Middle frontal gyrus (tissue), 1 donor: ENCODE data around the gene CCBE1.
"Not testable (repeated sequence)": the region's sequence is repeated elsewhere in the genome, so short reads cannot be mapped to it uniquely, and the experiment has no call there.

Experiments used
- DNase-seq: peaks from one replicate; pipeline ENCODE4 v3.0.0-alpha.2; 2015; ENCODE audit warnings: low spot score; ENCODE audit errors: extremely low spot score

CCBE1 gene

DNA sequence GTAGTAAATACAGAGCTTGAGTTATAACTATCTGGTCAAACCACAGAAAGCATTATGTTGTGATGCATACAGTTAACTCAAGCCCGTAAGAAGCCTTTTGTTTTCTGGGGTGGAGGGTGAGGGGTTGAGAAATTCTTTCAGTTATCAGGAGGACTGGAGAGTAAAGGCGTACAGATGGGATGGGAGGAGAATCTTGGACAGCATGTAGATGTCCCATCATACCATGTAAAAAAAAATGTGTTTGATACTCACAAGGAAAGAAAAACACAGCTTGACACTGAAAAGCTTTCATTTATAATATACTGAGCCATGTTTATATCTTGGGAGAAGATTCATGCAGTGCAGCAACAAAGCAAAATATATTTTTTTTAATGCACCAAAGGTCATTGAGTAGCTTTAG, 12.4 kb downstream of the CCBE1 start:
- no peak for DNase-seq

DNA sequence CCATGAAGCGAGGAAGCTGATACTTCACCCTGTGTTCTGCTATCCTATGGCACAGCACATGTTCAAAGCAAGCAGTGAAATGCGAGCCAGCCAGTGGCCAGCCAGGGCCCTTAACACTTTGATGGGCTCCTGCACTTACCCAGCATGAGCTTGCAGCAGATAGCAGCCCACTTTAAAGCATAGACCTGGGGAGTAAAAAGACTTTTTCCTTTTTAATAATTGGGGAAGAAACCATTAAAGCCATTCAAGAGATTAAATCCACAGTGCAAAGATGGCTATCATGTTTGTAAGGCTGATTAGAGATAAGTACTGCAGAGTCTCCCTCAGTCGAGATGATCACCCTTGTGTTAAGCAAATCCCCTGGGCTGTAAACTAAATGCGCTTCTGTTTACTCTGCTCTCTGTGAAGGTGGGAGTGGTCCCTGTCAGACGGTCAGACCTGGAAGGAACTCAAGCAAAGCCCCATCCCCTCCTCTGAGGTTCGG, 15.7 kb downstream of the CCBE1 start:
- no peak for DNase-seq

DNA sequence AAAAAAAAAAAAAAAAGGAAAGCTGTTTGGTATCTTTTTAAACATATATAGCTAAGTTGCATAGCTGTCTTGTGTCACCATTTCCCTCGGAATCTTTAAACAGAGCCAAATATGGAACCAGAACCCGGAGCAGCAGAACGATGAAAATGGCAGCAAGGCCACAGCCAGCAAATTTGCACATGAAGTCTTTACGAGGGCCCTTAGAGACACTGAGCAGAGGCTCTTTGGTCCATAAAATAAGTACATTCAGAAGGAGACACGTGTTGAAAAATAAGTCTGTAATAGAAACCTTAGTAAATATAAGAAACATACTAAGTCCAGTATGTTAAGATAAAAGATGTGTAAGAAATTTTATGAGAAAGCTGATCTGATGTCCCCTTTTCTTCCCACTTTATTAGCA, 16.2 kb downstream of the CCBE1 start:
- no peak for DNase-seq

DNA sequence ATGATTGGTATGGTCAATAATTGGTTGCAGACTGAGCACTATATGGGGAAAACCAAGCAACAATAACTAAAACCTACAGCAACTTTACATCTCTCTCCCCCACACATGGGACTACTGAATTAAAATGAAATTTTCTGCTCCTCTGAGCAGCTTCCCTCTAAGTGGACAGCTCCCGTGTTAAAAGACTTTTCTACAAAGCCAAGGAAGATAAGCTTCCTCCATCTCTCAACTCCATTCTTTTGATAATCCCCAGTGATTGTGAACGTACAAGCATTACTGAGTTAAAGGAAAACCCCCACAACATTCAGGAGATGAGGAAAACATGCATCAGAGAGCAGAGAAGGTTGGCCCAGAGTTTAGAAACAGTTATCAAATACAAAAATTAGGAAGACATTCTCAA, 21.9 kb downstream of the CCBE1 start:
- DNase-seq: no peak

DNA sequence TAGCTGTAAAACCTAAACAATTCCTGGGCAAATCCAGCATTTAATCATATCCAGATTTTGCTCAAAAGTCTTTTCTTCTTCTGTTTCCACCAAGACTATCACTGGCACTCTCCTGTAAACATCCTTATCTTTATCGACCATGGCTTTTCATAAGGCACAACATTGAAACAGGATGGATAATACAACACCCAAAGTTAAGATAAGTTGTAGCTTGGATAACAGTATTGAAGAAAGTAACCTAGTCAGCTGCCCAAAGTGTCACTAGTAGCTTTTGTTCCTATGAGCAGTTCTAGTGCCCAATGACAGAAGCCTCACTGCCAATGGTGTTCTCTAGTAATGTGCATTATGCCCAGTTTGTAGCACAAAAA, 22.3 kb downstream of the CCBE1 start:
- DNase-seq: no peak

DNA sequence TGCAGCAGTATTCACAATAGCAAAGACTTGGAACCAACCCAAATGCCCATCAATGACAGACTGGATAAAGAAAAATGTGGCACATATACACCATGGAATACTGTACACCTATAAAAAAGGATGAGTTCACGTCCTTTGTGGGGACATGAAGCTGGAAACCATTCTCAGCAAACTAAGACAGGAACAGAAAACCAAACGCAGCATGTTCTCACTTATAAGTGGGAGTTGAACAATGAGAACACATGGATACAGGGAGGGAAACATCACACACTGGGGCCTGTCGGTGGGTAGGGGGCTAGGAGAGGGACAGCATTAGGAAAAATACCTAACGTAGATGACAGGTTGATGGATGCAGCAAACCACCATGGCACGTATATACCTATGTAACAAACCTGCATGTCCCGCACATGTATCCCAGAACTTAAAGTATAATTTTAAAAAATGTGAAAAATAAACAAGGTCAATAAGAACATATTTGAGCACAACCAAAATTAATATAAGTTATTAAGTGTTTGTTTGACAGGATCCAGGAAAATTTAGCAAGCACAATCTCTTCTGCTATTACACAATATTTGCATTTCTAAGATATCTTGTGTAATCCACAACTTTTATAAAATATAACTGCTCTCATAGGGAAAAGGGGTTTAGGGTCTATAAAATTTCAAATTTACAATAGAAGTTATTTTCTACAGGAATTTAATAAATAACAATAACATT, 22.9 kb downstream of the CCBE1 start:
- DNase-seq: no peak

DNA sequence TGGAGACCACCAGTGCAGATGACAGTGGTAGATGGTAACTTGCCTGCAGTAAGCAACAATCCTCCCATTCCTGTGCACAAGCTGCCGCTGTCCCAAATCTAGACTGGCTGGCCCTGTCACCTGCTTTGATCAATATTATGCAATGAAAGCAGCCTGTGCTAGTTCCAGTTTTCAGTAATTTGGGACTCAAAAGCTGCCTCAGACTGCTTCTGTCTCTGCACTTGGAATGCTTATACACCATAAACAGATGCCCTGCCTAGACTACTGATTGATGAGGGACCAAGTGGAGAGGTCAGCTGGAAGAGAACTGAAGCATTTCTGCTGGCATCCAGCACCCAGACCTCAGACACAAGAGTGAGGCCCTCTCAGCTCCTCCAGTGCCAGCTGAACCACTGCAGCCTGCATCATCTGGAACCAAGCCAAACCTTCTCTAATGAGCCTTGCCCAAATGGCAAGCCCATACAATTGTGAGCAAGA, 24.9 kb downstream of the CCBE1 start:
- DNase-seq: no peak

DNA sequence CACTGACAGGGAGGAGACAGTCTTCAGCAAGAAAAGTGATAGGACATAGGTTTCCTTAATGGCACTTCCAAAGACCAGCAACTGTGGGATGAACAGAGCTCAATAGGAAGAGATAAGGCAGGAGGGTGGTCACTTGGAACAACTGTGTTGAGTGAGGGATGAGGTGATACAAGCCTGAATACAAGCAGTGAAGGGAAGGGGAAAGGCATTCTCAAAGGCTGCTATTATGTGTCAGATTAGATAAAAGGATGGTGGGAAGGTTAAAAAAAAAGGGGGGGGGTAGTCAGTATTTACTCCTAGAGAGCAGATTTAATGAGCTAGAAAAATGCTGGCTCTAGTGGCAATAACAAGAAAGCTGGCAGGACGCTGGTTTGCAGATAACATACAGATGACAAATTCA, 25.7 kb downstream of the CCBE1 start:
- DNase-seq: no peak

DNA sequence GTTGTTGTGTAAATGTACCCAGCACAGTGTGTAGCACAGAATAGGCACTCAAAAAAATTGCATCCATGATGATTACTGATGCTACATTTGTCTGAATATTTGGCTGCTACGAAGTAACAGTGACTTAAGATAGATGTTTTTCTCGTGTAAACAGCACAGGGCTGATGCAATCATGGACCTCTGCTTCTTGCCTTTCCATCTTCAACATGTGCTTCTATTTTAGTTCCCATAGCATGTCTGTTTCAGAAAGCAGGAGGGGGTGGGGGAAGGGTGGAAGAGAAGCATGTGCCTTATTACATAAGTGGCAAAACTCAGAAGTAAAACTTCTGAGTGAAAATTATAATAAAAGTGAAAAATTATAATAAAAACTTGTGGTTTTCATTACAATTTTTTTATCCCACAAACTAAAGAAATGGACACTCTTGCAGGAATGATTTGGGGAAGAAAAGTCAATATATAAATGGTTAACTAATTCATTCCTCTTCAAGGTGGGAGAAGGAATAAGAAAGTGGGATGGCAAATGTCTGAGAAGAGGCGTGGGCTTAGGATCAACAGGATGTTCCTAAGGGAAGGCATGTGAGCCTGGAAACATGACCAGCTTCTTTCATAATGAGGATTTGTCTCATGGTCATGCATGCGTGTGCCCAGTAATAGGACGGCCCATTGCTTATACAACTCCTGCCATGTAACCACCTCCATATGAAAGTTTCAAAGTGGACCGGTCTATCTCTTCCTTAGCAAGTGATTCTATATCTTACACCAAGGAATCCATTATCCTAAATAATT, 27.2 kb downstream of the CCBE1 start:
- no peak for DNase-seq

DNA sequence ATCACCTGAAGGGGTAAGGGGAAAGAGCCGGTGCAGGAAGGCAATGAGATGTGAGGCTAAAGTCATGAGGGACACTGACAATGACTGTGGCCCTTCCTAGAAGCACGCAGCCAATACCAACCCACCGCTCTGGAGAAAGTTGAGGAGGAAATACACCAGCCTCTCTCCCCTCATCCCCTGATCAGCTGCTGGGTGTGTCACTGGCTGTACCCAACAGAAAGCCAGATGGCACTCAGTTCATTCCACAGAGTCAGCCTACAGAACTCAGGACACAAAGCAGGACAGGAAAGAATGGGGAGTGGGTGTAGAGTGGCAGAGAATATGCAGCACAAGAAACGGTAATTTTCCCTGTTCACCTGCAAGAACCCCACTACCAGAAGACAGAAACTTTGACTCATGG, 29.7 kb downstream of the CCBE1 start:
- DNase-seq: no peak

DNA sequence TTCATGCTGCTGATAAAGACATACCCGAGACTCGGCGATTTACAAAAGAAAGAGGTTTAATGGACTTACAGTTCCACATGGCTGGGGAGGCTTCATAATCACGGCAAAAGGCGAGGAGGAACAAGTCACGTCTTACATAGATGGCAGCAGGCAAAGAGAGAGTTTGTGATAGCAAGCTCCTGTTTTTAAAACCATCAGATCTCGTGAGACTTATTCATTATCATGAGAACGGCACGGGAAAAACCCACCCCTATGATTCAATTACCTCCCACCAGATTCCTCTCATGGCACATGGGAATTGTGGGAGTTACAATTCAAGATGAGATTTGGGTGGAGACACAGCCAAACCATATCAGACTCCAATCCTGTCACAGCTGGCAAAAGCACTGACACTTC, 31.2 kb downstream of the CCBE1 start:
- DNase-seq: not testable (repeated sequence)

DNA sequence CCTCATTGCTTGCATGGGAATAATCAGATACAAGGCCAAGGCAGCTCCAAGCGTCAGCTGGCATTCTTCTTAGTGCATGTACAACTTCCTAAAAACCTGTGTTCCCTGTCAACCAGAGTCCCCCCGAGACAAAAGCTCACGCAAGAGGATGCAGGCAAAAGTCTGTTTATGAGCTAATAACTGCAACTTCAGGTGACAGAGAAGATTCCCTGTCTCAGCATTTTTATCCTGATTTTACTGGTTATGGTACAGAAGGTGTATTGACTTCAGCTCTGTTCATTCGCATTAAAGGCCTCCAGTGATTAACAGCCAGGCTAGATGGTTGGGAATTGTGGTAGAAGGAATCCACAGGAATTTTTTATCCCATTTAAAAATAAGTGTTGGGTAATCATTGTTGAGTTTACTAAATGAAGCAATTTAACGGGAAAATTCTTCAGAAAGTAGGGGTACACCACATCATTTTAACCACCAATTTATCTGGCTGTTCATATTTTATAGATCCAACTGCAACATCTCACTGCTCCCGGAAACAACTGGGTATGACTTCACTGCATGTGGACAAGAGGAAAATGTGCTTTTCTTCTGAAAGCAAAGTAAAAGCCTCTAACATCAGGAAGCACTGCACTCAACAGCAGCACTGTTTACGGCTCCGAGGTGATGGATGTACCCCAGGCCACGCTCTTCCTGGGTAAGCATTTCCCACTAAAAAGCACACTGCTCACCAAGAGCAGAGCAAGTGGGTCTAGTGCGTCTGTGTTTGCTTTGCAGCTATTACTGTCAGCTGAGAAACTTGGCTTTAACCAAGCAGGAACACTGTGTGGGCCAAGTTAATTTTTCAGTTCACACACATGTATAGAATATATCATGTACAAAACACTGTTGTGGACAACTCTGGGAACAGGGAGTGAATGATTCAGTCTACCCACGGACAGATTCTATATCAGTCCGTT, 31.9 kb downstream of the CCBE1 start:
- no peak for DNase-seq

DNA sequence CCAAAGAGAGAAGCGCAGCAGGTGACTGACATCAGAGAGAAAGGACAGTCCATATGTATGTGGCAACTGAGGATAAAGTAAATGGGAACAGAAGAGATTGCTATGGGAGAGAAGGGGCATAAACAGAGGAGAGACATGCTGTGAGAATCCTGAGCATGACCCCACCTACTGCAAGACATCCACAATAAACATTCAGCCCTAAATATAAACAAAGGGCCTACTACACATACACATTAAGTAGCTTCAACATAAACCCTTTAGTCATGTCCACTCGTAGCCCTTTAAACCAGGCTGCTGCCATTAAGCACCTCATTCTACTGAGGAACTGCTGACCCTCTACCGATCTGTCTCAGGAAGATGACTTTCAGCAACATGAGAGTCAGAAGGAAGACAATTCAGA, 32.9 kb downstream of the CCBE1 start:
- DNase-seq: no peak

DNA sequence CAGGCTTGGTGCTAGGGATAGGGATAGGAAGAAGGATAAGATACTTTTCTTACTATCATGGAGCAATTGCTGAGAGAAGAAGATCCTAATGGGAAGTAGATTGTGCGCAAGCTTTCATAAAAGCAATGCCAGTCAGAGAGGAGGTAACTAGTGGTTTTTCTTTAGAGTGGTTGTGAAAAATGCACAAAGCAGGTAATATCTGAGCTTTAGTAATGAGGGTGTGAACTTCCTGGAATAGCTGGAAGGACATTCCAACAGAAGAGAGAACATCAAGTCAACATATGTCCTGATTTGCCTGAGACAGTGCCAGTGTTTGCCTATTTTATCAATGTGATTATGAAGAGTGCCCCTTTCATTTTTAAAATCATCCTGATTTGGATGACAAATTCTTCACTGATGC, 34.1 kb downstream of the CCBE1 start:
- DNase-seq: no peak

DNA sequence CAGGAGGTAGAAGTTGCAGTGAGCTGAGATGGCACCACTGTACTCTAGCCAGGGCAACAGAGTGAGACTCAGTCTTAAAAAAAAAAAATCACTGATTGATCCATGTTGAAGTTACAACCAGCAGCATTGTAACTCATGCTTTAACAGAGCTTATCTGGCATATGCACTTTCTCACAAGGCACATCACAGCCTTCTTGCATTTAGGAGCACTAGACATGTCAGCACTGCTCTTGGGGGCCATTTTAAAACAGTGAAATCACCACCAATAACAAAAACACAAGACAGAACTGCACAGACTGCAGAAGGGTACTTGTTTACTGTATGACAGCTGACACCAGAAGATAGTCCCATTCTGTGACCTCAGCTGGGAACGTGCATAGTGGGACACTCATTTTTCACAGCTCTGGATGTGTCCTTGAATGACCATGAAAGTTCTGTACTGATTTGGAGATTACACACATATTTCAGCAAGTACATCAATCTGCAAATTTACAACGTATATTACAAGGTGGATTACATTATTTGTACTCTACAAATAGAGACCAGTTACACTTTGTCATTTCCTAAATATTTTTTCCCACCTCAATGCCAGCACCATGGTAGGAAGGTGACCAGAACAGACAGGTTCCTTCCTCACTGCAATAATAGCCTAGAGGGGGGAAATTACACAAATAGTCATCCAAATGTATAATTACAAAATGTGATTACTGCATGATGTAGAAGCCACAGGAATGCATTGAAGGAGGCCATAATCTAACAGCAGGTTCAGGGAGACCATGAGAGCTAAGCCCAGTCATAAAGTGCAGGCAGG, 35.1 kb downstream of the CCBE1 start:
- DNase-seq: no peak

DNA sequence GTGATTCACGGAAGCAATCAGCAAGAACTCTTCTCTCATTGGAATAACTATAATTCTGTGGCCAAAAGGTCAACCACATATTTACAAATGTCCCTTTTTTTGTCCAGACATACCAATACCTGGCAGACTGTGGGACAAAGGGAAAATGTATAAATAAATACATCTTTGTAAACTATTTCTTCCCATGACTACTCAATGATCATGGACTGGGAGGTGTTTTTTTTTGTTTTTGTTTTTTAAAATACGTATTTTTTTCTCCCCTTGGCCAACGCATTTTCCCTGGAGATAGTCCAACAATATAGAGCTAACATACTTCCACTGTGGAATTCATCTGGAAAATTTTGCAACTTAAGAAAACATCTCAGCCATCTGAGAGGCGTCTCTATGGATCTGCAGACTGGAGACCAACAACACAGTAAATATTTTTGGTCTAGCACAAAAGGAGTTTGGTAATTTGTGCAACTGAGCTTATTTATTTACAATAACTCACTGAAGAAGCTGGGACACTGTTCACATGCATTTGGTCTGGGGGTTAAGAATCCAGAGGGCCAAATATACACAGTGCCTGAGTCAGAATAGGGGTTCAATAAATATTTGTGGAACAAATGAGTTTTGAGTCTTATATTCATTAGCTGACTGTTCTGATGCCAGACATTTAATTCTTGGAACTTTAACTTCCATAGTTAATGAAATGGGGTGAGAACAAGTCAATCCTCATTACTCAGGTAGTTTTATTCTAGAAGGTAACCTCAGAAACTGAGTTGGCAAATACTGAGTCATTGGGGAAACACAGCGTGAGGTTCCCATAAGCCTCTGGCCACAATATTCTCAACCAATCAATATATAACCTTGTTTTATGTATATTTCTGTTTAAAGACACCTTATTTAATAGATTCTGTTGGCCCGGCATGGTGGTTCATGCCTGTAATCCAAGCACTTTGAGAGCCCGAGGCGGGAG, 36.2 kb downstream of the CCBE1 start:
- DNase-seq: no peak

DNA sequence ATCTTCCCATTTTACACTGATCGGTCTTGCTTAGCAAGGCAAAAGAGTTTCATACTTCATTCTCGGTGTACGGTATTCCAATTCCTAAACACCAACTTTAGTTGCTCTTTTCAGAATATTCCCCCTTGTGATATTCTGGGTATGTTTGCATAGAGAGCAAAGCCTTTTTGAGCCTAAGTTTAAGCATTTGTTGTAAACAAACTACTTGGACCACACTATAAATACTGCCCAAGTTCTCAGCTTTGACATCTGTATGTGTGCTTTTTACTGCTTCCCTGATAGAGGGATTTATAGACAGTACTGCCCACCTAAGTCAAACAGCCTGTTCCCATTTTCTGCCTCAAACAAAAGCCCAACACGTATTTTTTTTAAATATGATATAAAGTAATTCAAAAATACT, 36.9 kb downstream of the CCBE1 start:
- no peak for DNase-seq

DNA sequence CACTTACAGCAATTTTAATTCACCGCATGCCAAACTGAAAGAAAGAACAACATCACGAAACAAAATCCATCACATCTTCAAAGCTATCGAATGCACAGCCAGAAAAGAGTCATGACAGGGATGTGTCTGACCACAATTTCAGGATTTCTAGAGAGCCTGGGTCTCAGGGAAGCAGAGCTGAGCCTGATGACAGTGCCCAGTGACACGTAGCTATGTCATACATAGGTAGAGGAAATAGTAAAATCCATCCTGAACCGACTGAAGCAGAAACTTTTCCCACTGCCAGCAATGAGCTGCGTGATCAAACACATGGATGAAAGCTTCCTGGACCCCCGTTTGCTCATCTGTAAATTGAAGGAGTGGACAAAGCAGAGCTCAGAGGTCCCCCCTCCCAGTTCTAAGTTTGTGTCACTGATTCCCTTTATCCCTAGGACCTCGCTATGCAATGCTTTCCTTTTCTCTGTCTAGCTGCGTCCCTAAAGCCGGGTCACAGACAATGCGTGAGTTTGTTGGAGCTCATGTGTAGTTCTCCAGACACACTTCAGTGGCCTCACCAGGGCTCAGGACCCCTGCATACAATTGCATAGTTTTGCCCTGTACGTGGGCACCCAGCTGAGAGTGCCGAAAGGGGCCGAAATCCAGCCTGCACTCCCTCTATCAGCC, 37.6 kb downstream of the CCBE1 start:
- no peak for DNase-seq

DNA sequence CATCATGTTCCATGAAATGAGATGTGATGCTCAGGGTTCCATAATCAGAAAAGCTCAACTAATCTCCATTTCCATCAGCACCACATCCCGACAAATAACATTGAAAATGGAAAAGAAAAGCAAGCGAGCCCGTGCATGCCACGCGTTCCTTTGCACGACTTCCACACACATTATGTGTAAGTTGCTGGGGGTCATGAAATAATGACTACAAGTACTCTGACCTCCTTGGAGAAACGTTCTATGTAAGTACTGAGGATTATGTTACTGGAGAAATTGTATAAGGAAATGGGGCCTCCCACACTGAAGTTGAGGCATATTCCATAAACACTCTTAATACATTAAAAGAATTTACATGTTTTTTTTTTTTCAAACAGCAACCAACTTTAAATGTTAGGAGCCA, 38.3 kb downstream of the CCBE1 start:
- no peak for DNase-seq
